ENCODE data around the gene BCL7A. TPM values are rescaled to one million over a fixed set of nuclear protein-coding genes. Genes with fewer than 3 reads are reported as not detected.

BCL7A gene
- total RNA-seq, 2 donors from 2014 or later: 9.6 to 12.9 TPM

DNA sequence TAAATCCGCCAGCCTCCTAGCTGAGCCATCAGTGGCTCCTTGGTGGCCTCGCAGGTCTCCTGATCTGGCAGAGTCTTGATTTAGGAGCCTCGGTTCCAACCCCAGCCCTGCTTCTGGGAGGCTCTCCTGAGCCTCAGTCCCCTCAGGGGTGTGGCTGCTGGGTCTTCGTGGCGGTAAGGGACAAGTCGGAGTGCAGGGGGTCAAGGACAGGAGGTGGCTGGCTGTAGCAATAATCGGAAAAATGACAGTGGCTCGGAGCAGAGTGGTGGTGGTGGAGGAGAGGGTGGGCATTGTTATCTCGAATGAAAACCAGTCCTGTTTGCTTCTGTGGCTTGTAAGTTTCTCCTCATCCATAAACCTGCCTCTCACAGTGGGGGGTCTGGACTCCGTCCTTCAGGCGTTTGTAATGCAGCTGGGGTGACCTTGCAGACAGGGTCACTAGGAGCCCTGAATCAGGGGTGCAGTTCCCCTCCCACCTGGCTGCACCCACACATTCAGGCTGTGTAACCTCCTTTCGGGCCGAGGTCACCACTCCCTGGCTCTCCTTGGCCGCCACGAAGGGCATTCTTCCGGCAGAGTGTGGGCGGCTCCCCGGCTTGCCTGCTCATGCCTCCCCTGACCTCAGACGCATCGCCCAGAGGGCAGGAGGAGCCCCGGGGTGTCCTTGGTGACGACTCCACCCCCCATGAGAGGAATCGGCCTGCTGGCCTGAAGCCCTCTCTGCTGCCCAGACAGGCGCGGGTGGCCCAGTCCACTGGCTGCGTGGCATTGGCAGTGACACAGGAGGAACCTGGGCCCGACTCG lies 8.1 kb downstream of the BCL7A start:
- Histone ChIP-seq H3K4me1 (ENCODE audit: control insufficient read depth in 1 of 2, low read depth in 2 of 2) (peaks cover 4 to 31% of the 10 kb centered on the region in 2 donors), H3K36me3 (no peaks in the 10 kb centered on the region), H3K27me3 (replicated peaks; ENCODE audit: insufficient read depth) (no peaks in the 10 kb centered on the region), H3K9me3 (no peaks in the 10 kb centered on the region), H3K4me3 (no peak overlapping the region), H3K27ac (no peak overlapping the region)
- DNase-seq (ENCODE audit: low spot score) (no peak), ATAC-seq (ENCODE audit: insufficient number of reproducible peaks, low FRiP score, low read depth) (no peak)
- TF ChIP-seq, protein P1, sequence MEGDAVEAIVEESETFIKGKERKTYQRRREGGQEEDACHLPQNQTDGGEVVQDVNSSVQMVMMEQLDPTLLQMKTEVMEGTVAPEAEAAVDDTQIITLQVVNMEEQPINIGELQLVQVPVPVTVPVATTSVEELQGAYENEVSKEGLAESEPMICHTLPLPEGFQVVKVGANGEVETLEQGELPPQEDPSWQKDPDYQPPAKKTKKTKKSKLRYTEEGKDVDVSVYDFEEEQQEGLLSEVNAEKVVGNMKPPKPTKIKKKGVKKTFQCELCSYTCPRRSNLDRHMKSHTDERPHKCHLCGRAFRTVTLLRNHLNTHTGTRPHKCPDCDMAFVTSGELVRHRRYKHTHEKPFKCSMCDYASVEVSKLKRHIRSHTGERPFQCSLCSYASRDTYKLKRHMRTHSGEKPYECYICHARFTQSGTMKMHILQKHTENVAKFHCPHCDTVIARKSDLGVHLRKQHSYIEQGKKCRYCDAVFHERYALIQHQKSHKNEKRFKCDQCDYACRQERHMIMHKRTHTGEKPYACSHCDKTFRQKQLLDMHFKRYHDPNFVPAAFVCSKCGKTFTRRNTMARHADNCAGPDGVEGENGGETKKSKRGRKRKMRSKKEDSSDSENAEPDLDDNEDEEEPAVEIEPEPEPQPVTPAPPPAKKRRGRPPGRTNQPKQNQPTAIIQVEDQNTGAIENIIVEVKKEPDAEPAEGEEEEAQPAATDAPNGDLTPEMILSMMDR (IDR thresholded peaks at IDR 0.05): no peak

DNA sequence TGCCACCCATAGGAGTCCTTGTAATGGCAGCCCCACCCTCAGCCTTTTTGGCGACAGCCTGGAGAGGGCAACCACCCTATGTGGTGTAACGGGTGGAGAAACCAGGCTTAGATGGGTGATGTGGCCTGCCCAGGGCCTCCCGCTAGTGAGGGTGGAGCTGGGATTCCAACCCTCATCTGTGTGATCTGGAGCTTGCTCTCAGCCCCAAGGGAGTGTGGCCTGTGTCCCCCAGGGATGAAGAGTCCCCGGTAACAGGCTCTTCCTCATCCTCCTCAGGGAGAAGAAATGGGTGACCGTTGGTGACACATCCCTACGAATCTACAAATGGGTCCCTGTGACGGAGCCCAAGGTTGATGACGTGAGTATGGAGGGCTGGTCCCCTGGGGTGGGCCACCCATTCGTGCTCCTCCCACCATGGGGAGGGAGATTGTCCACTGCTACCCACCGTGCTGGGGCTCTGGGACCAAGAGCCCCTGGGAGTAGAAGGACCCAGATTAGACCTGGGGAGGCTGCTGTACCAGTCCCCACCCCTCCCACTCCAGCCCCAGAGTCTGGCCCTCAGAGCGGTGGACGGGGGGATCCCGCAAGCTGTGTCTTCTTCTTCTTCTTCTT lies 8.8 kb downstream of the BCL7A start:
- H3K27ac ChIP-seq: no peak overlapping the region
- TF ChIP-seq, protein P1 (IDR thresholded peaks at IDR 0.05): no peak
- no peak overlapping the region for H3K4me3 ChIP-seq
- H3K4me1 ChIP-seq (ENCODE audit: control insufficient read depth in 1 of 2, low read depth in 2 of 2): peaks cover 11 to 38% of the 10 kb centered on the region in 2 donors
- ATAC-seq (ENCODE audit: insufficient number of reproducible peaks, low FRiP score, low read depth): no peak
- H3K9me3 ChIP-seq: no peaks in the 10 kb centered on the region
- H3K36me3 ChIP-seq: peaks cover 3% of the 10 kb centered on the region
- no peaks in the 10 kb centered on the region for H3K27me3 ChIP-seq (replicated peaks; ENCODE audit: insufficient read depth)
- DNase-seq (ENCODE audit: low spot score): no peak

DNA sequence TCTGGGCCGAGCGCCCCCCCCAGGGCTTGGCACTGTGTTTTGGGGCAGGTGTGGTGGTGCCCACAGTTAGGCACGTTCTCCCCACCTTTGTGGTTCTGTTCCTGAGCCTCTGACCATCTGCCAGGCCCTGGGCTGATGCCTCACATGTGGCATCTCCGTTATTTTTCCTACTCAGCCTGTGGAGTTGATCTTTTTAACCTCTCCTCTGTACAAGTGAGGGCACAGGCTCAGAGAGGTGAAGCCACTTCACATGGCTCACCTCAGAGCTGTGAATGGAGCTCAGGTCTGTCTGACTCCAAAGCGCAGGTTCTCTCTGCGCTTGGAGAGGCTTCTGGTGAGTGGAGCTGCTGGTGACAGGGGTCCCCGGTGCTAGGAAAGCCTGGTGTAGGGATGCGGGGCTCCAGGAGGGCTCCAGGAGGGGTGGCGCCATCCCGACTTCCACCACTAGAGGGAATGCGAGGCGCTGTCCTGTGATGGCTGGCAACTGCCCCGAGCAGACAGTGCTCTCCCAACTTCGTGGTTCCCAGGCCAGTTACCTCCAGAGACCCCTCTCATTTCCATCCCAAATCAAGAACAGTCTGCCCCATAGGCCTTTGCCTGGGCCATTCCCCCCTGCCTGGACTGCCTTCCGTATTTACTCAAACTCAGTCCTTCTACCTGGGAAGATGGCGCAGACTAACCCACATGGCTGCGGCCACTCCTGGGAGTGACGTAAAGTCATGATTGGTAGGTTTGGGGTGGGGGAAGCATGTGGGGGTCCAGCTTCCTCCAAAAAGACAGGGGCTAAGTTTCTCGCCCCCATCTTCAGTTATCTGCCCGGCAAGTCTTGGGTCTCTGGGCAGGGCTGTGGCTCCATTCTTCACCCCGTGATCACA lies 9.9 kb downstream of the BCL7A start:
- Histone ChIP-seq H3K4me1 (ENCODE audit: control insufficient read depth in 1 of 2, low read depth in 2 of 2) (peaks cover 11 to 43% of the 10 kb centered on the region in 2 donors), H3K27me3 (replicated peaks; ENCODE audit: insufficient read depth) (no peaks in the 10 kb centered on the region), H3K9me3 (no peaks in the 10 kb centered on the region), H3K27ac (no peak overlapping the region), H3K36me3 (peaks cover 7% of the 10 kb centered on the region), H3K4me3 (no peak overlapping the region)
- no peak for ATAC-seq (ENCODE audit: insufficient number of reproducible peaks, low FRiP score, low read depth)
- TF ChIP-seq, protein P1 (IDR thresholded peaks at IDR 0.05): peak; percentile 77
- DNase-seq (ENCODE audit: low spot score): no peak

DNA sequence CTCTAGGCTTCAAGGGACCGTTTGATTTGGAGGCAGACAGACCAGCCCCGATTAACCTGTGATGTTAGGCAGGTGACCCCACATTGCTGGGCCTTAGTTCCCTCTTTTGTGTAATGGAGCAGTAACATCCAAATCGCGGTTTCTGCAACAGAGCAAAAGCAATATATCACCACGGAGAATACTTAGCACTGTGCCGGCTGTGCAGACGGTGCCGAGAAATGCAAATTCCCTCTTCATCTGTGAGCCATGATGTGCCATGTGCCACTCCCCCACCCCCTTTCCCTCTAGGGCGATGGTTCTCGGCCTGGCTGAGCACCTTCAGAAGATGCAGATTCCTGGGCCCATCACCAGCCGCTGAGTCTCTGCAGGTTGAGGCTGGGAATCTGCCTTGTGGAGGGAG lies 10.9 kb downstream of the BCL7A start:
- DNase-seq (ENCODE audit: low spot score): no peak
- Histone ChIP-seq H3K9me3 (no peaks in the 10 kb centered on the region), H3K4me1 (ENCODE audit: control insufficient read depth in 1 of 2, low read depth in 2 of 2) (peaks cover 11 to 43% of the 10 kb centered on the region in 2 donors), H3K27ac (no peak overlapping the region), H3K36me3 (peaks cover 15% of the 10 kb centered on the region), H3K4me3 (no peak overlapping the region), H3K27me3 (replicated peaks; ENCODE audit: insufficient read depth) (no peaks in the 10 kb centered on the region)
- ATAC-seq (ENCODE audit: insufficient number of reproducible peaks, low FRiP score, low read depth): no peak
- TF ChIP-seq, protein P1 (IDR thresholded peaks at IDR 0.05): no peak

DNA sequence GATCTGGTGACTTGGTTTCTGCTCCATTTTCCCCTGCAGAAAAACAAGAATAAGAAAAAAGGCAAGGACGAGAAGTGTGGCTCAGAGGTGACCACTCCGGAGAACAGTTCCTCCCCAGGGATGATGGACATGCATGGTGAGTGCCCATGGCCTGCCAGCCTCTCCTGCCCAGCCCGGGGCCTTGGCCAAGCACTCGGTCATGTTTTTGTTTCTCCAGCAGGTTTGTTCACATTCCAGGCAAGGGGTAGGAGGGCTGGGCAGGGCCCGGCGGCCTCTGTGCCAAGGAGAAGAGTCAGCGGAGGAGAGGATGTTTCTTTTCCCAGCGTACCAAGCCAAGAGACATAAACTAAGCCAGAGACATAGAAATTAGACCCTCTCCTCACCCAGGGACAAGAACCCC lies 13.6 kb downstream of the BCL7A start:
- Histone ChIP-seq H3K36me3 (peaks cover 21% of the 10 kb centered on the region), H3K27me3 (replicated peaks; ENCODE audit: insufficient read depth) (no peaks in the 10 kb centered on the region), H3K4me3 (no peak overlapping the region), H3K4me1 (ENCODE audit: control insufficient read depth in 1 of 2, low read depth in 2 of 2) (peaks cover 11 to 18% of the 10 kb centered on the region in 2 donors), H3K9me3 (no peaks in the 10 kb centered on the region), H3K27ac (peak overlapping the region; percentile 51 to 57)
- DNase-seq (ENCODE audit: low spot score) (no peak), ATAC-seq (ENCODE audit: insufficient number of reproducible peaks, low FRiP score, low read depth) (no peak)
- TF ChIP-seq, protein P1 (IDR thresholded peaks at IDR 0.05): no peak
